ENCODE measurements around the gene MRPS15.

MRPS15 gene

DNA sequence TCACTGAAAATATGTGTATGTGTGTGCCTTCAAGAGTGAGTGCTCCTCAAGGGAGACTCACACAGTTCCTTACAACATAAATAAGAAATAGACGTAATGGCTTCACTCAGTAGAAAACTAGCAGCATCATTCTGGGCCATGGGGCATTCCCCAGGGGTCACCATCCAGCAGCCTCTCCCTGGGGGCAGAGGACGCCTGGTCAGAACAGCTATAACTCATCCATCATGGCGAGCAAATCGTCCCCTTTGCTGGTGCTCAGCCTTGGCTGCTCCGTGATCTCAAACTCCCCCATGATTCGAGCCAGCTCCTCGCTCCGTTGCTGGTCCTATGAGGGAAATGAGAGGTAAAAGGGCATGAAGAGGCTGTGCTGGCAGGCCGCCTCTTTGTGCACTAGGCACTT is 46.3 kb downstream of the MRPS15 start:
- no peak for DNase-seq

DNA sequence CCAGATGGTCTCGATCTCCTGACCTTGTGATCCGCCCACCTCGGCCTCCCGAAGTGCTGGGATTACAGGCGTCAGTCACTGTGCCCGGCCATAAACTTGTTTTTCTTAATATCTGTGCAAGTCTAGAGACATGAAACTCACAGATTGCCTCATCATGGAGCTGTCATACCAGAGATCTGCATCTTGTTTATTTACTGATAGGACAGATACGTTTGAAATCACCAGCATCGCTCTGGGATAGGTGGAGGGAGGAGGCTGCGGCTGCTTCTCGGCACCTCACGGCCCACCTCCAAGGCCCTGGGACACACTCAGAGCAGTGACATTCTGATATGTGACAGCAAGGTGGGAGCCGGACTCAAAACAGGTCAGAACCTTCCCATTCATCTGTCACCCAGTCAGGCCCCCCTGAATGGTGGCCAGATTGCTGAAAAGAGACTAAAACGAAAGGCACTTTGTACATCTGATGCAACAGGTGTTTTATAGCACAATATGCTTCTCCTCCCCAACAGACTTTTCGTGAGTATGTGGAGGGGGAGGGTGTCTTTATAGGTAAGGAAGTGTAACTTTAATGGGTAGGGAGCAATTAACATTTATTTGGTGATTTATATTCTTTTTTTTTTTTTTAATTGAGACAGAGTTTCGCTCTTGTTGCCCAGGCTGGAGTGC is 48.4 kb downstream of the MRPS15 start:
- no peak for DNase-seq

DNA sequence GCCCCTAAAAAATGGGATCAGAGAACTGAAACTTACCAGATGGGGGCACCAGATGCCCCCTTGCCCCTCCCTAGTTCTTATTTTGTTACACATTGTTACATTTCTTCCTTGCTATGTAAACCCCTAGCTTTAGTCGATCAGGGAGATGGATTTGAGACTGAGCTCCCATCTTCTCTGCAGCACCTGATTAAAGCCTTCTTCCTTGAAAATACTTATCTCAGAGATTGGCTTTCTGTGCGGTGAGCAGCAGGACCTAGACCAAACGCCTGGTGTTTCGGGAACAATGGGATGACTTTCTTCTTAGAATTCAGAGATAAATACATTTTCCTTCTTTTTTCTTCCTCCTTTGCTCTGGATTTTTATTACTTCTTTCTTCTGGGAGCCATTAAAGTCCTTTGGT is 49.8 kb downstream of the MRPS15 start:
- no peak for DNase-seq

DNA sequence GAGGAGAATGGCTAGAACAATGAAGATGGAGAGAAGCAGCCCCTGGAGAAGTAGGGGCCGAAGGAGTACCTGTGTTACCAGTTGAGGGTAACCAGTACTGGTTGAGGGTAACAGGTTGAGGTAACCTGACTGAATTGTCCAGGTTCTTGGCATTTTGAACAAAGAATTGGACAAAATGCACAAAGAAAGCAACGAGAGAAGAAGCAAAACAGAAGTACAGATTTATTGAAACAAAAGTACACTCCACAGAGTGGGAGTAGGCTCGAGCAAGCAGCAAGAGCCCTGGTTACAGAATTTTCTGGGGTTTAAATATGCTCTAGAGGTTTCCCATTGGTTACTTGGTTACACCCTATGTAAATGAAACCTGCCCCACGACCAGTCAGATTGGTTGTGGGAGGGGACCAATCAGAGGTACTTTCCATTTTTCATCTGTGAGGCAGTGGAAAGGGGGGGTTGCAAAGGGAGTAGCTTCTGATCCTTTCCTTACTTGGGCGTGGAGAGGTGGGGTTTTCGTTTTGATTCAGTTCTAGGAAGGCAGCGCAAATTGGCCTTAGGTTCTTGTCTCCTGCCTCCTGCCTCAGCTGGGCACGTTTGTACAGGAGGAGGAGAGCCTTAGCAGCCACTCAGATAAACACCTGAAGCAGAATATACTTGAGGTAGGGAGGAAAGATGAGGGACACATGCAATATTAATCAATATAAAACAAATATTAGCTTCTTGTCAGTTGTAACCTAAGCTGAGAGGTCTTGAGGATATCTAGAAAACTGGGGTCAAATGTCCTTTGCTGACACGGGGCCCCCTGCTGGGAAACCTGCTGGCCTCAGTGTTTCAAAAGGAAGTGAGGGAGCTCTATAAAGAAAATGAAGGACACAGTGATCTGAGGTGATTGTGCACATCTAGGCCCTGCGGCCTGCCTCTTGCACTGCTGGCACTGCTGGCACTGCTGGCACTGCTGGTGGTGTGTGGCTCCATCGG is 52.2 kb downstream of the MRPS15 start:
- DNase-seq = no peak

DNA sequence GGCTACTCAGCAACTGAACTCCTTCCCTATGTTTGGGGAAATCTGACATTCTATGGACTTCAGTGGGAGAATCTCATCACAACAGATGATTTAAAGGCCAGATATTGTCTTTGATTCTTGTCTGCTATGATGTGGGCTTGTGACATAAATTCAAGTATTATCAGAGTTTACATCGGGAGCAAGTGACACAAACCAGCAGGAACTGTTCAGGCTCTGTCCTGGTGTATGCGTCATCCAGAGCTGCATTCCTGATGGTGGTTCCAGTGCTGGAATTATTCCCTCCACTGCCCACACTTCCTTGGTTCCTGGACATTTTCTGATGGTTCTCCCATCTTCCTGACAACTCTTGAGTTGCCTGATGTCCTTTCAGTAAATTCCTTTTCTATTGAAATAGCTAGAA is 55.7 kb downstream of the MRPS15 start:
- no peak for DNase-seq

DNA sequence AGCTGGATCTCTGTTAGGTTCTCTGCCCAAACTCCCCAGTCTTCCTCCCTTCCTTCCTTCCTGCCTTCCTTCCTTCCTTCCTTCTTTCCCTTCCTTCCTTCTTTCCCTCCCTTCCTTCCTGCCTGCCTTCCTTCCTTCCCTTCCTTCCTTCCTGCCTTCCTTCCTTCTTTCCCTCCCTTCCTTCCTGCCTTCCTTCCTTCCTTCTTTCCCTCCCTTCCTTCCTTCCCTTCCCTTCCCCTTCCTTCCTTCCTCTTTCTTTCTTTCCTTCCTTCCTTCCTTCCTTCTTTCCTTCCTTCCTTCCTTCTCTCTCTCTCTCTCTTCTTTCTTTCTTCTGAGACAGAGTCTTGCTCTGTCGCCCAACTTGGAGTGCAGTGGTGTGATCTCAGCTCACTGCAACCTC is 57.7 kb downstream of the MRPS15 start:
- DNase-seq = no peak

All from SIG-M5 (cell line).